Limb (tissue), 2 donors: ENCODE results near the gene PABPN1L.
"Not testable (repeated sequence)": the region's sequence is repeated elsewhere in the genome, so short reads cannot be mapped to it uniquely, and the experiment has no call there.

ENCODE experiments used
- DNase-seq, 2 donors: peaks; one replicate each; pipeline ENCODE4 v3.0.0-alpha.2; 2016; ENCODE audit errors: extremely low spot score in 2 of 2

PABPN1L gene

GRCh38 chr16:88901718-88902337 is 35.4 kb upstream of the PABPN1L start:
- no peak for DNase-seq

- DNase-seq = no peak
Observed at GRCh38 chr16:88900662-88901052, 34.2 kb upstream of the PABPN1L start.

GRCh38 chr16:88899901-88900661 is 33.6 kb upstream of the PABPN1L start:
- no peak for DNase-seq

GRCh38 chr16:88897696-88898425 is 31.4 kb upstream of the PABPN1L start:
- no peak for DNase-seq

- DNase-seq = no peak
Observed at GRCh38 chr16:88896238-88897070, 30.0 kb upstream of the PABPN1L start.

- no peak for DNase-seq
Observed at GRCh38 chr16:88895335-88895734, 28.9 kb upstream of the PABPN1L start.

GRCh38 chr16:88894681-88895300 is 28.3 kb upstream of the PABPN1L start:
- no peak for DNase-seq

- not testable (repeated sequence) for DNase-seq
Observed at GRCh38 chr16:88894266-88894665, 27.8 kb upstream of the PABPN1L start.

GRCh38 chr16:88893127-88893968 is 26.9 kb upstream of the PABPN1L start:
- DNase-seq = no peak

- no peak for DNase-seq
Observed at GRCh38 chr16:88892065-88892464, 25.6 kb upstream of the PABPN1L start.

- no peak for DNase-seq
Observed at GRCh38 chr16:88891083-88891482, 24.6 kb upstream of the PABPN1L start.

- DNase-seq = not testable (repeated sequence)
Observed at GRCh38 chr16:88889702-88890352, 23.4 kb upstream of the PABPN1L start.

- DNase-seq = no peak
Observed at GRCh38 chr16:88888461-88889387, 22.3 kb upstream of the PABPN1L start.

GRCh38 chr16:88888057-88888456 is 21.6 kb upstream of the PABPN1L start:
- DNase-seq = no peak

GRCh38 chr16:88886845-88887521 is 20.5 kb upstream of the PABPN1L start:
- DNase-seq = peak; percentile 58 to 64

- DNase-seq = no peak
Observed at GRCh38 chr16:88886420-88886844, 20.0 kb upstream of the PABPN1L start.

GRCh38 chr16:88885693-88886280 is 19.3 kb upstream of the PABPN1L start:
- no peak for DNase-seq
